ENCODE measurements around the gene SLC25A39. TPM values are rescaled to one million over a fixed set of nuclear protein-coding genes. Genes with fewer than 3 reads are reported as not detected.
A peak's percentile ranks its signal among the peaks of the same experiment; 100 is the strongest.
"Not testable (repeated sequence)": the region's sequence is repeated elsewhere in the genome, so short reads cannot be mapped to it uniquely, and the experiment has no call there.

The SLC25A39 gene
- total RNA-seq, result 100 to 1,000 TPM in 2 of 8 experiments, 10 to 100 TPM in 6; 28.7 to 148 (median 56.1) TPM

GRCh38 chr17:44324571-44325275 is at the start of gene SLC25A39:
TSS of gene SLC25A39 (minus strand) at chr17:44324823. CDS start at chr17:44323562, 1,261 bp downstream.
- in situ Hi-C loops (cut with MboI; ENCODE audit: low pct_unique_long_range_greater_than_20kb in 2 of 9, low sequenced_read_pairs in 9 of 9, unreplicated experiment in 9 of 9), result loop anchor here in 7 of 9 experiments (10.0 to 25.0 kb wide), 3 partner anchors 100 to 112 kb away; partner anchors contain the start of gene UBTF (in 6 of the 7)
- Histone ChIP-seq H3K27ac (peak within 1 kb of the TSS; percentile 35 to 65), H3K4me3 (peak within 1 kb of the TSS; percentile 78 to 97 (median 86)), H3K4me1 (replicated peaks in 1 of 2) (peaks cover 4 to 11% of the 10 kb centered on the region in 2 donors)
- WGBS, 10 experiments, result 0% methylated on average over 1 to 4 of the region's 85 CpGs; no CpG with 5 or more reads in 7 of the 10 experiments
- ATAC-seq (replicated peaks in 6 of 8), result peak; percentile 61 to 83 (median 81)

- peaks cover 0 to 9% of the 10 kb centered on the region in 2 donors for H3K4me1 ChIP-seq (replicated peaks in 1 of 2)
- no peak overlapping the region for H3K4me3 ChIP-seq
- WGBS, 10 experiments, result 71 to 90% (median 77%) methylated on average over 2 to 6 of the region's 10 CpGs; no CpG with 5 or more reads in 3 of the 10 experiments
- no peak overlapping the region for H3K27ac ChIP-seq
- ATAC-seq (replicated peaks in 6 of 8), result no peak
- in situ Hi-C loops (cut with MboI; ENCODE audit: low pct_unique_long_range_greater_than_20kb in 2 of 9, low sequenced_read_pairs in 9 of 9, unreplicated experiment in 9 of 9), result no loop called here
Measured at GRCh38 chr17:44372036-44372435, 47.4 kb upstream of the SLC25A39 start.

GRCh38 chr17:44369414-44370023 is 44.9 kb upstream of the SLC25A39 start:
- peaks cover 0 to 11% of the 10 kb centered on the region in 2 donors for H3K4me1 ChIP-seq (replicated peaks in 1 of 2)
- in situ Hi-C loops (cut with MboI; ENCODE audit: low pct_unique_long_range_greater_than_20kb in 2 of 9, low sequenced_read_pairs in 9 of 9, unreplicated experiment in 9 of 9); ATAC-seq (replicated peaks in 6 of 8): not testable (repeated sequence)
- peak overlapping the region in 1 of 5 donors; percentile 4 for H3K4me3 ChIP-seq
- peak overlapping the region in 1 of 2 donors; percentile 46 for H3K27ac ChIP-seq
- 16 to 100% (median 41%) methylated on average over 1 to 6 of the region's 17 CpGs; no CpG with 5 or more reads in 4 of the 10 experiments for WGBS, 10 experiments

- H3K4me1 ChIP-seq (replicated peaks in 1 of 2), result peaks cover 0 to 11% of the 10 kb centered on the region in 2 donors
- H3K27ac ChIP-seq; in situ Hi-C loops (cut with MboI; ENCODE audit: low pct_unique_long_range_greater_than_20kb in 2 of 9, low sequenced_read_pairs in 9 of 9, unreplicated experiment in 9 of 9); ATAC-seq (replicated peaks in 6 of 8); H3K4me3 ChIP-seq: not testable (repeated sequence)
- WGBS, 10 experiments, result 47 to 100% (median 93%) methylated on average over 3 to 10 of the region's 42 CpGs; no CpG with 5 or more reads in 5 of the 10 experiments
Measured at GRCh38 chr17:44368391-44369243, 44.0 kb upstream of the SLC25A39 start.

GRCh38 chr17:44367231-44367979 is 42.8 kb upstream of the SLC25A39 start:
- no peak overlapping the region for H3K27ac ChIP-seq
- WGBS, 10 experiments, result 56 to 100% (median 92%) methylated on average over 1 to 6 of the region's 7 CpGs; no CpG with 5 or more reads in 1 of the 10 experiments
- ATAC-seq (replicated peaks in 6 of 8), result no peak

GRCh38 chr17:44365051-44365450 is 40.4 kb upstream of the SLC25A39 start:
- 64 to 100% (median 91%) methylated on average over 1 to 5 of the region's 5 CpGs; no CpG with 5 or more reads in 3 of the 10 experiments for WGBS, 10 experiments
- ATAC-seq (replicated peaks in 6 of 8); H3K27ac ChIP-seq; H3K4me3 ChIP-seq; in situ Hi-C loops (cut with MboI; ENCODE audit: low pct_unique_long_range_greater_than_20kb in 2 of 9, low sequenced_read_pairs in 9 of 9, unreplicated experiment in 9 of 9): not testable (repeated sequence)
- H3K4me1 ChIP-seq (replicated peaks in 1 of 2), result peaks cover 23 to 35% of the 10 kb centered on the region in 2 donors

More at GRCh38 chr17:44367231-44367979, 42.8 kb upstream of the SLC25A39 start:
- Histone ChIP-seq H3K4me1 (replicated peaks in 1 of 2) (peaks cover 0 to 11% of the 10 kb centered on the region in 2 donors), H3K4me3 (no peak overlapping the region)
- in situ Hi-C loops (cut with MboI; ENCODE audit: low pct_unique_long_range_greater_than_20kb in 2 of 9, low sequenced_read_pairs in 9 of 9, unreplicated experiment in 9 of 9), result no loop called here

GRCh38 chr17:44363613-44364159 is 39.1 kb upstream of the SLC25A39 start, which contains the start of gene FAM171A2:
TSS of gene FAM171A2 (minus strand) at chr17:44363853. CDS start at chr17:44363714, 139 bp downstream.
- peak; percentile 70 to 89 (median 73) for ATAC-seq (replicated peaks in 6 of 8)
- in situ Hi-C loops (cut with MboI; ENCODE audit: low pct_unique_long_range_greater_than_20kb in 2 of 9, low sequenced_read_pairs in 9 of 9, unreplicated experiment in 9 of 9), result no loop called here
- peak within 1 kb of the TSS; percentile 88 to 90 for H3K27ac ChIP-seq
- WGBS, 10 experiments, result 13 to 50% methylated on average over 1 to 3 of the region's 63 CpGs; no CpG with 5 or more reads in 8 of the 10 experiments
- H3K4me3 ChIP-seq, result peak within 1 kb of the TSS; percentile 70 to 93 (median 82)
- H3K4me1 ChIP-seq (replicated peaks in 1 of 2), result peaks cover 24 to 26% of the 10 kb centered on the region in 2 donors

- Histone ChIP-seq H3K4me3 (peak overlapping the region; percentile 70 to 93 (median 82)), H3K27ac (peak overlapping the region; percentile 88 to 90), H3K4me1 (replicated peaks in 1 of 2) (peaks cover 24 to 26% of the 10 kb centered on the region in 2 donors)
- in situ Hi-C loops (cut with MboI; ENCODE audit: low pct_unique_long_range_greater_than_20kb in 2 of 9, low sequenced_read_pairs in 9 of 9, unreplicated experiment in 9 of 9), result no loop called here
- peak; percentile 27 to 68 (median 58) for ATAC-seq (replicated peaks in 6 of 8)
- no CpG with 5 or more reads among the region's 45 CpGs for WGBS, 10 experiments
Measured at GRCh38 chr17:44362949-44363612, 38.5 kb upstream of the SLC25A39 start.

- H3K4me1 ChIP-seq (replicated peaks in 1 of 2), result peaks cover 24 to 26% of the 10 kb centered on the region in 2 donors
- peak overlapping the region; percentile 88 to 90 for H3K27ac ChIP-seq
- in situ Hi-C loops (cut with MboI; ENCODE audit: low pct_unique_long_range_greater_than_20kb in 2 of 9, low sequenced_read_pairs in 9 of 9, unreplicated experiment in 9 of 9), result no loop called here
- ATAC-seq (replicated peaks in 6 of 8), result peak in 5 of 8 experiments; percentile 41 to 56 (median 50)
- WGBS, 10 experiments, result no CpG with 5 or more reads among the region's 11 CpGs
- H3K4me3 ChIP-seq, result peak overlapping the region; percentile 70 to 93 (median 82)
Measured at GRCh38 chr17:44362459-44362948, 37.9 kb upstream of the SLC25A39 start.

- in situ Hi-C loops (cut with MboI; ENCODE audit: low pct_unique_long_range_greater_than_20kb in 2 of 9, low sequenced_read_pairs in 9 of 9, unreplicated experiment in 9 of 9), result no loop called here
- Histone ChIP-seq H3K27ac (peak overlapping the region; percentile 32 to 90), H3K4me1 (replicated peaks in 1 of 2) (peaks cover 24 to 26% of the 10 kb centered on the region in 2 donors), H3K4me3 (peak overlapping the region; percentile 70 to 93 (median 82))
- ATAC-seq (replicated peaks in 6 of 8), result no peak
- 0 to 80% (median 65%) methylated on average over 1 to 4 of the region's 11 CpGs; no CpG with 5 or more reads in 4 of the 10 experiments for WGBS, 10 experiments
Measured at GRCh38 chr17:44361292-44362260, 37.0 kb upstream of the SLC25A39 start.
